Fibroblast of lung (primary cell): ENCODE data around the gene DGKE. TPM values are rescaled to one million over a fixed set of nuclear protein-coding genes. Genes with fewer than 3 reads are reported as not detected.

ENCODE experiments used
- DNase-seq, 2 donors: peaks; one replicate each; pipeline versions ENCODE4 v3.0.0 to v3.0.0-alpha.2; 2010; ENCODE audit warnings: low read depth in 2 of 2
- H2AFZ ChIP-seq: 2 replicates; pipeline ENCODE4 v1.5.1; 2012; ENCODE audit warnings: low read length, control low read depth, inconsistent platforms
- H3K27ac ChIP-seq: 2 replicates; pipeline ENCODE4 v1.5.1; 2011; ENCODE audit warnings: low read length, control low read depth; ENCODE audit not compliant: insufficient read depth
- H3K27me3 ChIP-seq: 2 replicates; pipeline ENCODE4 v1.5.1; 2011; ENCODE audit warnings: mild to moderate bottlenecking, low read length; ENCODE audit not compliant: control insufficient read depth, insufficient read depth
- H3K36me3 ChIP-seq: 2 replicates; pipeline ENCODE4 v1.5.1; 2011; ENCODE audit warnings: low read length; ENCODE audit not compliant: control insufficient read depth, insufficient read depth
- H3K4me1 ChIP-seq: 2 replicates; pipeline ENCODE4 v1.5.1; 2011; ENCODE audit warnings: low read length; ENCODE audit not compliant: control insufficient read depth, insufficient read depth; ENCODE audit errors: extremely low read depth
- H3K4me2 ChIP-seq: 2 replicates; pipeline ENCODE4 v1.5.1; 2011; ENCODE audit warnings: low read length, control low read depth; ENCODE audit not compliant: insufficient read depth; ENCODE audit errors: extremely low read depth
- H3K4me3 ChIP-seq, 4 experiments: fragments of 200-600 bp in 1 of 4; sonication (generic) in 1 of 4; replicated peaks in 1 of 4; 2 replicates each; pipeline ENCODE4 v1.5.1; 2011 to 2016; ENCODE audit warnings: low read length in 4 of 4, low read depth in 3 of 4, mild to moderate bottlenecking in 3 of 4, control low read depth in 2 of 4, inconsistent platforms in 1 of 4, mixed read lengths in 1 of 4; ENCODE audit not compliant: insufficient read depth in 1 of 4; ENCODE audit errors: control extremely low read depth in 1 of 4
- H3K79me2 ChIP-seq: 2 replicates; pipeline ENCODE4 v1.5.1; 2012; ENCODE audit warnings: mild to moderate bottlenecking, low read length, inconsistent platforms; ENCODE audit not compliant: control insufficient read depth, insufficient read depth
- H3K9ac ChIP-seq: 2 replicates; pipeline ENCODE4 v1.5.1; 2011; ENCODE audit warnings: mild to moderate bottlenecking, low read length, control low read depth; ENCODE audit not compliant: insufficient read depth
- H3K9me3 ChIP-seq: 2 replicates; pipeline ENCODE4 v1.5.1; 2012; ENCODE audit warnings: low read depth, low read length; ENCODE audit not compliant: control insufficient read depth, insufficient read depth
- H4K20me1 ChIP-seq: 2 replicates; pipeline ENCODE4 v1.5.1; 2011; ENCODE audit warnings: low read length; ENCODE audit not compliant: control insufficient read depth, insufficient read depth; ENCODE audit errors: extremely low read depth
- EZH2 ChIP-seq: IDR thresholded peaks from 2 replicates; pipeline ENCODE4 v1.5.1; 2012; ENCODE audit warnings: low read length, control low read depth, mild to moderate bottlenecking; ENCODE audit errors: missing control alignments
- polyA plus RNA-seq, 2 donors: library from polyadenylated mRNA; depleted of rRNA in 1 of 2; stranded (reverse) in 1 of 2; unstranded in 1 of 2; fragments of >200 nt; gene quantifications; 2 replicates each; pipeline ENCODE4 v1.2.1, GENCODE V29; 2011 to 2012; ENCODE audit warnings: missing spikeins in 1 of 2
- total RNA-seq: library from RNA; depleted of rRNA; stranded (reverse); fragments of >200 nt; gene quantifications from 2 replicates; pipeline ENCODE4 v1.2.1, GENCODE V29; 2014
- TF ChIP-seq, protein P1 (sequence below), 2 donors: IDR thresholded peaks in 1 of 2; conservative IDR thresholded peaks in 1 of 2; 1 replicate in 1 of 2; 2 replicates in 1 of 2; pipeline ENCODE4 v1.5.1; 2011 to 2012; ENCODE audit warnings: low read length in 2 of 2, control low read depth in 1 of 2, inconsistent platforms in 1 of 2, low read depth in 1 of 2, mild to moderate bottlenecking in 1 of 2

The DGKE gene
- total and polyA plus RNA-seq, 2 donors (not counting 1 experiment from before 2014, with no cell fraction given): 2.5 to 6.4 TPM

DNA sequence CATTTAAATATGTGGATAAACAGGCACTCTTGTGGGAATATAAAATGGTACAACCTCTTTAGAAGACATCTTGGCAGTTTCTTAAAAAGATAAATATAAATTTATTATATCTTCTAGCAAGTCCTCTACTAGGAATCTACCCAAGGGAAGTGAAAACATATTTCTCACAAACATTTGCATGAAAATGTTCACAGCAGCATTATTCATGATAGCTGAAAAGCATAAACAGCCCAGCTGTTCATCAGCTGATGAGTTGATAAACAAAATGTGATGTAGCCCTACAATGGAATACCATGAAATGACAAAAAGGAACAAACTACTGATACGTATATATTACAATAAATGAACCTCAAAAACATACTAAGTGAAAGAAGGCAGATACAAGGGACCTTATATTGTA, 12.0 kb downstream of the DGKE start:
- H3K9ac ChIP-seq: no peak overlapping the region
- H3K4me3 ChIP-seq: no peak overlapping the region
- no peak overlapping the region for H3K27ac ChIP-seq
- H3K27me3 ChIP-seq: no peaks in the 10 kb centered on the region
- no peak overlapping the region for H3K4me2 ChIP-seq
- no peaks in the 10 kb centered on the region for H4K20me1 ChIP-seq
- no peaks in the 10 kb centered on the region for H3K4me1 ChIP-seq
- no peak overlapping the region for H2AFZ ChIP-seq
- no peaks in the 10 kb centered on the region for H3K79me2 ChIP-seq
- DNase-seq: no peak
- H3K36me3 ChIP-seq: peaks cover 5% of the 10 kb centered on the region
- H3K9me3 ChIP-seq: no peaks in the 10 kb centered on the region
- no peak for TF ChIP-seq EZH2
- TF ChIP-seq, protein P1, sequence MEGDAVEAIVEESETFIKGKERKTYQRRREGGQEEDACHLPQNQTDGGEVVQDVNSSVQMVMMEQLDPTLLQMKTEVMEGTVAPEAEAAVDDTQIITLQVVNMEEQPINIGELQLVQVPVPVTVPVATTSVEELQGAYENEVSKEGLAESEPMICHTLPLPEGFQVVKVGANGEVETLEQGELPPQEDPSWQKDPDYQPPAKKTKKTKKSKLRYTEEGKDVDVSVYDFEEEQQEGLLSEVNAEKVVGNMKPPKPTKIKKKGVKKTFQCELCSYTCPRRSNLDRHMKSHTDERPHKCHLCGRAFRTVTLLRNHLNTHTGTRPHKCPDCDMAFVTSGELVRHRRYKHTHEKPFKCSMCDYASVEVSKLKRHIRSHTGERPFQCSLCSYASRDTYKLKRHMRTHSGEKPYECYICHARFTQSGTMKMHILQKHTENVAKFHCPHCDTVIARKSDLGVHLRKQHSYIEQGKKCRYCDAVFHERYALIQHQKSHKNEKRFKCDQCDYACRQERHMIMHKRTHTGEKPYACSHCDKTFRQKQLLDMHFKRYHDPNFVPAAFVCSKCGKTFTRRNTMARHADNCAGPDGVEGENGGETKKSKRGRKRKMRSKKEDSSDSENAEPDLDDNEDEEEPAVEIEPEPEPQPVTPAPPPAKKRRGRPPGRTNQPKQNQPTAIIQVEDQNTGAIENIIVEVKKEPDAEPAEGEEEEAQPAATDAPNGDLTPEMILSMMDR (conservative IDR thresholded peaks at IDR 0.05 in 1 of 2, IDR thresholded peaks at IDR 0.05 in 1 of 2; ENCODE audit: low read depth in 1 of 2, low read length in 2 of 2): no peak

DNA sequence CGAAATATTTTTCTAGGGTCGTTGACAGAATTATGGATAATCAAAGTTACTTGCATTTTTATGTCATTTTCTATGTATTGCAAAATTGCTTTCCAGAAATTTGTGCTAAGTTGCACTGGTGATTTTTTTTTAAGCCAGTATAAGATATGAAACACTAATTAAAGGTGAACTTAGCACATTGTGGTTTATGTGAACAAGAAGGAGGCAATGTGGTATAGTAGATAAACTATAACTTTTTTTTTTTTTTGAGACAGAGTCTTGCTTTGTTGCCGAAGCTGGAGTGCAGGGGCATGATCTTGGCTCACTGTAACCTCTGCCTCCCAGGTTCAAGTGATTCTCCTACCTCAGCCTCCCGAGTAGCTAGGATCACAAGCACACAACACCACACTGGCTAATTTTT, 13.2 kb downstream of the DGKE start:
- Histone ChIP-seq H3K79me2 (no peaks in the 10 kb centered on the region), H2AFZ (no peak overlapping the region), H3K27ac (no peak overlapping the region), H3K36me3 (peaks cover 5% of the 10 kb centered on the region), H3K4me1 (no peaks in the 10 kb centered on the region), H3K9ac (no peak overlapping the region), H3K9me3 (no peaks in the 10 kb centered on the region), H3K4me3 (no peak overlapping the region), H4K20me1 (no peaks in the 10 kb centered on the region), H3K27me3 (no peaks in the 10 kb centered on the region), H3K4me2 (no peak overlapping the region)
- TF ChIP-seq EZH2: no peak
- TF ChIP-seq, protein P1 (conservative IDR thresholded peaks at IDR 0.05 in 1 of 2, IDR thresholded peaks at IDR 0.05 in 1 of 2; ENCODE audit: low read depth in 1 of 2, low read length in 2 of 2): no peak
- no peak for DNase-seq

DNA sequence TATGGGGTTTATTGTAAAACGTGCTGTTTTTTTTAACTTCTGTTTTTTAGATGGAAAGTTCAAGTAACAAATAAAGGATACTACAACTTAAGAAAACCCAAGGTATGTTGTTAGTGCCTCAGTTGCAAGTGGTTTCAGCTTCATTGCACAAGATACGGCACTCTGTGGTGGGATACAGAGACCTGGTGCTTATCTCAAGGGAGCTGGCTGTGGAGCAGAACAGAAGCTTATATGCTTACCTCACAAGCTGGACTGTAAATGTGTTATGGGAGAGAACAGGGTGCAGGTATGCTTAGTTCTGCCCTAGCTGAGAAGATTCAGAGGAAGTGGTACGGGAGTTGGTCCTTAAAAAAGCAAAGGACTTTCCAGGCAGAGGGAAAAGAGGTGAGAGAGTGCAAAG, 15.2 kb downstream of the DGKE start:
- Histone ChIP-seq H3K27ac (no peak overlapping the region), H3K4me2 (no peak overlapping the region), H3K4me1 (no peaks in the 10 kb centered on the region), H3K27me3 (no peaks in the 10 kb centered on the region), H3K9ac (no peak overlapping the region), H3K79me2 (no peaks in the 10 kb centered on the region), H4K20me1 (no peaks in the 10 kb centered on the region), H3K36me3 (peaks cover 5% of the 10 kb centered on the region), H3K4me3 (no peak overlapping the region), H3K9me3 (no peaks in the 10 kb centered on the region), H2AFZ (no peak overlapping the region)
- no peak for DNase-seq
- TF ChIP-seq EZH2: no peak
- TF ChIP-seq, protein P1 (conservative IDR thresholded peaks at IDR 0.05 in 1 of 2, IDR thresholded peaks at IDR 0.05 in 1 of 2; ENCODE audit: low read depth in 1 of 2, low read length in 2 of 2): no peak
